ENCODE results near the gene ABCB6. TPM values are rescaled to one million over a fixed set of nuclear protein-coding genes. Genes with fewer than 3 reads are reported as not detected.

Gene ABCB6
- total and polyA plus RNA-seq, 8 donors, result 8.2 to 47.8 (median 22.0) TPM

DNA sequence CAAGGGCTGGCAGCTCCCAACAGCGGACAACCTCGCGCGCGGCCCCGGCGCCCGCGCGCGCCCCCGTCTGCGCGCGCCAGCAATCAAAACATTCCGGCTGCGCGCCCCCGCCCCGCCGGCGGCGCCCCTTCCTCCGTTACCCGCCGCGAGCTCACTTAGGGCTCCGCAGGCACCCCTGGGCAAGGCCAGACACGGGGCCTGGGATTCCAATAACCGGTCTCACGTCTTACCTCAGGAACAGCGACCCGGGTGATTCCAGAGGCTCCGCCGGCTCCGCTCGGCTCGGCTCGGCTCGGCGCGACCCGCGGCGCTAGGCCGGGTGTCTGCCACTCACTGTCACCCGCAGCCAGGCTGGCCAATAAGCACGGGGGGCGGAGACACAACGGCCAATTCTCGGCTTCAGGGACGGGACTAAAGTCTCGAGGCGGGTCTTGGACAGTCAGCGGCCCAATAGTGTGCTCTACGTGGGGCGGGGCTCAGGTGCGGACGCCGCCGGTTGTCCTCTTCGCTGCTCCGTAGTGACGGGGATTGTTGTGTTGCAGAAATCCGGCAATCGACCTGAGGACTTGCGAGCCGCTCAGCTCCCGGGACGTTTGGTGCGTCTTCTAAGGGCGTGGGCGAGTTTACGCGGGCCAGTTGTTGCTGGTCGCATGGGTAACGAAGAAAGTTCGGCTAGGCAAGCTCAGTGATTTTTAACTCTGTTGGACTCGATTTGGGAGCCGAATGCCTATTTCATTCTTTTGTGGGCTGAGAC lies 10.7 kb upstream of the ABCB6 start, which contains the start of the genes ANKZF1 and ATG9A:
Gene ANKZF1, plus strand, starts transcription at position 502 of the 754 bp plus-strand sequence. CDS start 452 bp downstream, outside the sequence.
Gene ATG9A, minus strand, starts transcription at position 332 of the 754 bp plus-strand sequence. CDS start 1,612 bp downstream, outside the sequence.
- H3K4me3 ChIP-seq, result peak within 1 kb of the TSS; percentile 64 to 82 (median 78)
- 0 to 1% (median 1%) methylated on average over 34 to 80 of the region's 80 CpGs for WGBS, 5 donors
- peaks cover 37 to 59% (median 53%) of the 10 kb centered on the region in 4 donors for H3K36me3 ChIP-seq
- no peaks in the 10 kb centered on the region for H3K27me3 ChIP-seq
- peaks cover 19 to 57% (median 38%) of the 10 kb centered on the region in 4 donors for H3K4me1 ChIP-seq
- peak; percentile 99 to 100 for DNase-seq
- no peaks in the 10 kb centered on the region for H3K9me3 ChIP-seq
- peak within 1 kb of the TSS; percentile 95 to 98 (median 96) for H3K27ac ChIP-seq
- TF ChIP-seq CTCF (IDR thresholded peaks at IDR 0.05), result no peak
- TF ChIP-seq POLR2AphosphoS5 (IDR thresholded peaks at IDR 0.05), result peak; percentile 95 to 98 (median 96)
- peak in 2 of 4 donors; percentile 32 to 79 for TF ChIP-seq POLR2A (IDR thresholded peaks at IDR 0.05)
- intact Hi-C loops (cut with DNase I; ENCODE audit: low total_unique reads), result loop anchor here (10.0 kb wide), 1 partner anchor 55 kb away; no protein-coding TSS in a partner anchor

- no peaks in the 10 kb centered on the region for H3K27me3 ChIP-seq
- H3K36me3 ChIP-seq, result peaks cover 38 to 59% (median 53%) of the 10 kb centered on the region in 4 donors
- peak overlapping the region; percentile 64 to 82 (median 78) for H3K4me3 ChIP-seq
- WGBS, 5 donors, result 1 to 20% (median 1%) methylated on average over 1 to 19 of the region's 19 CpGs
- peaks cover 19 to 57% (median 38%) of the 10 kb centered on the region in 4 donors for H3K4me1 ChIP-seq
- peak overlapping the region; percentile 95 to 98 (median 96) for H3K27ac ChIP-seq
- DNase-seq, result no peak
- TF ChIP-seq CTCF (IDR thresholded peaks at IDR 0.05) (no peak), POLR2AphosphoS5 (IDR thresholded peaks at IDR 0.05) (no peak), POLR2A (IDR thresholded peaks at IDR 0.05) (no peak), EP300 (IDR thresholded peaks at IDR 0.05) (no peak)
- intact Hi-C loops (cut with DNase I; ENCODE audit: low total_unique reads), result loop anchor here (10.0 kb wide), 1 partner anchor 56 kb away; no protein-coding TSS in a partner anchor
- no peaks in the 10 kb centered on the region for H3K9me3 ChIP-seq
Measured at GRCh38 chr2:219228911-219229304, 10.2 kb upstream of the ABCB6 start.

GRCh38 chr2:219228041-219228910 lies 9.5 kb upstream of the ABCB6 start:
- Histone ChIP-seq H3K4me1 (peaks cover 19 to 57% (median 38%) of the 10 kb centered on the region in 4 donors), H3K27me3 (no peaks in the 10 kb centered on the region), H3K27ac (peak overlapping the region in 4 of 5 donors; percentile 95 to 98 (median 96)), H3K9me3 (no peaks in the 10 kb centered on the region), H3K36me3 (peaks cover 38 to 59% (median 53%) of the 10 kb centered on the region in 4 donors), H3K4me3 (peak overlapping the region; percentile 64 to 82 (median 78))
- intact Hi-C loops (cut with DNase I; ENCODE audit: low total_unique reads), result loop anchor here (10.0 kb wide), 1 partner anchor 57 kb away; no protein-coding TSS in a partner anchor
- WGBS, 5 donors, result 33 to 46% (median 41%) methylated on average over 4 to 7 of the region's 7 CpGs
- DNase-seq, result peak in 1 of 2 donors; percentile 32
- no peak for TF ChIP-seq CTCF (IDR thresholded peaks at IDR 0.05)
- TF ChIP-seq POLR2A (IDR thresholded peaks at IDR 0.05), result no peak
- no peak for TF ChIP-seq EP300 (IDR thresholded peaks at IDR 0.05)
- no peak for TF ChIP-seq POLR2AphosphoS5 (IDR thresholded peaks at IDR 0.05)

DNA sequence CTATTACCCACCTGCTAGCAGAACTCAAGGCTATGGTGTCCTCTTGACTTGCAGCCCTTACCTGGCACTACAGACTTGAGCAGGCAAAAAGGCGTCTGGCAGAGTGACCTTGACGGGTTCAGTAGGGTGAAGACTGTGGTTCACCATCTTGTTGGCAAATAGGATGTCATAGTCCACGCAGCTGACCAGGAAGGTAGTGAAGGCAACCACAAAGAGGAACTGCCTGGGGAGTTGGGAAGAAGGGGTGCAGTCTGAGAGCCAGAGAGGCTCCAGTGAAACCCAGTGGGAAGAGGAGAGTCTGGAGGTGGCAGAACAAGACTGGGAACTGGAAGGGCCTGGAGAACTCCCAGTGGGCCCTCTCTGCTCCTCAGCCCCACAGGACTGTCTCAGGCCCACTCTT lies 6.6 kb upstream of the ABCB6 start:
- no peaks in the 10 kb centered on the region for H3K9me3 ChIP-seq
- no peaks in the 10 kb centered on the region for H3K27me3 ChIP-seq
- 80 to 94% (median 90%) methylated on average over 3 of the region's 3 CpGs for WGBS, 5 donors
- intact Hi-C loops (cut with DNase I; ENCODE audit: low total_unique reads), result loop anchor here (10.0 kb wide), 1 partner anchor 59 kb away; no protein-coding TSS in a partner anchor
- H3K4me1 ChIP-seq, result peaks cover 13 to 44% (median 23%) of the 10 kb centered on the region in 4 donors
- no peak overlapping the region for H3K4me3 ChIP-seq
- DNase-seq, result no peak
- H3K36me3 ChIP-seq, result peaks cover 55 to 69% (median 67%) of the 10 kb centered on the region in 4 donors
- no peak overlapping the region for H3K27ac ChIP-seq
- TF ChIP-seq POLR2A (IDR thresholded peaks at IDR 0.05) (no peak), POLR2AphosphoS5 (IDR thresholded peaks at IDR 0.05) (no peak), EP300 (IDR thresholded peaks at IDR 0.05) (no peak), CTCF (IDR thresholded peaks at IDR 0.05) (no peak)
